ENCODE results near the gene ADCY5.

Gene ADCY5

DNA sequence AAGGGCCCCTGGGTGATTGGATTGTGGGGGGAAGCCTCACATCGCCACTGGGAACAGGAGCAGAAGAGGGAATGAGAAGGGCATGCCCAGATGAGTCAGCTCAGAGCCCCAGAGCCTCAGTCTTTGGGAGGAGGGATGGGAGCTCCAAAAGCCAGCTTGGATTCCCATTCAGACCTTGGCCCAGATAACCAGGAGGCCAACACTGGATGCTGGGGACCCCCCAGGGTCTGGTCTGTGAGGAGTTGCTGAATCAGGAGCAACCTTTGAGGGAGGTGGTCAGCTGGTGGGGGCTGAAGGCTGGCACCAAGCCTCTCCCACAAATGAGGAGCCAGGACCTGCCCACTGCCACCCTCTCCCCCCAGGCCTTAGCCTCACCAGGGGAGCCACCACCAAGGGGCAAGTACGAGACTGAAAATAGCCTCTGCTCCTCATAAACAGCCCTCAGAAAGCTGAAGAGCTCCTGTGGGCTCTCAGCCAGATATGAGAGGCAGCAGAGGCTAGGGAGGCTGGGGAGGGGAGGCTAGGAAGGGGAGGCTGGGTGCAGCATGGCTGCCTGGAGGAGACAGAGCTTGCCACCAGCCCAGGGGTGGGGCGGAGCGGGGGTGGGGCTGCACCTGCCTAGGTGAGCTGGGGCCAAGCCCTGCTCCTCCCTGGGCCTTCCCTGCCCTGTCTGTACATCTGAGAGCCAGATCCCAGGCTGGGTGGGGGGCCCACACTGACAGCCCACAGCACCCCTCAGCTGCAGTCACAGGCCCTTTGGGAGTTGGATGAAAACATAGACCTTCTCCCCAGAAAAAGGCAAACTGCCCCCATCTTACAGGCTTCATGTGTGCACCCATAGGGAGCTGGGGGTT, 147.3 kb downstream of the ADCY5 start:
- DNase-seq (no peak), ATAC-seq (no peak)
- H3K9me3 Mint-ChIP-seq: no peaks in the 10 kb centered on the region
- no peaks in the 10 kb centered on the region for H3K4me1 Mint-ChIP-seq
- no peak overlapping the region for H3K4me3 Mint-ChIP-seq
- peak overlapping the region in 1 of 2 donors; percentile 34 for H3K27ac Mint-ChIP-seq
- peaks cover 14% of the 10 kb centered on the region for H3K27me3 Mint-ChIP-seq

DNA sequence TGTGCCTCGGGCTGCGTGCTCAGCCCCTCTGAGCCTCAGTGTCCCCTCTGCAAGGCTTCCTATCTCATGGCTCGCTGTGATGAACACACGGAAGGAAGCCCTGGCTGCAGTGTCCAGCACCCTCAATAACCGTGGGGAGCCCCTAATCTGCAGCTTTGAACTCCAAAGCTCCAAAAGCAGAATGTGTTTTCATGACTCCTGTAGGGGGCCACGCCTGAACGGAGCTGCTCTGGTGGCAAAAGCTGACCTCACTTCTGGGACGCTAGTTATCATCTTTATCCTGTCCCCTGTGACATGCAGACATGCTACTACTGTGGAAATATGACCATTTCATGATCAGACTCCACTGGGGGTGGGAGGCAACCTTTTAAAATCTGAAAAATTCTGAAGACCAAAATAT, 148.3 kb downstream of the ADCY5 start:
- Mint-ChIP-seq H3K27me3 (peaks cover 8% of the 10 kb centered on the region), H3K4me3 (no peak overlapping the region), H3K27ac (no peak overlapping the region), H3K9me3 (no peaks in the 10 kb centered on the region), H3K4me1 (no peaks in the 10 kb centered on the region)
- no peak for DNase-seq
- ATAC-seq: no peak

DNA sequence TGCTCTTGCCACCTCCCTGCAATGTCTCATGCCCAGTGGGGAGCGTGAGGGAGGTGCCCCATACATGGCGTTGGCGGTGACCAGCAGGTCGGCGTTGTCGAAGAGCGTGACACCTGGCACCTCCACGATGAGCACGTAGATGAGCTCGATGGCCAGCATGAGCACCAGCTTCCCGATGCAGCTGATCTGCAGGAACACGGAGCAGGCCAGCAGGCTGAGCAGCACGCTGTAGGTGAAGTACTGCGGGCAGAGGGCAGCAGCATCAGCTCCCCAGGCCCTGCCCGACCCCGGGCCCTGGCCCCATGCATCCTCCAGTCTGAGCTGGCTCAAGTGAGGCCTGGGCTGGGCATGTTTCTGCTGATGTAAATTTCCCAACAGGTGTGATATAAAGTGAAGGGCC, 148.8 kb downstream of the ADCY5 start:
- H3K4me1 Mint-ChIP-seq: no peaks in the 10 kb centered on the region
- H3K4me3 Mint-ChIP-seq: no peak overlapping the region
- peaks cover 7% of the 10 kb centered on the region for H3K27me3 Mint-ChIP-seq
- no peaks in the 10 kb centered on the region for H3K9me3 Mint-ChIP-seq
- no peak for DNase-seq
- H3K27ac Mint-ChIP-seq: no peak overlapping the region
- ATAC-seq: no peak

DNA sequence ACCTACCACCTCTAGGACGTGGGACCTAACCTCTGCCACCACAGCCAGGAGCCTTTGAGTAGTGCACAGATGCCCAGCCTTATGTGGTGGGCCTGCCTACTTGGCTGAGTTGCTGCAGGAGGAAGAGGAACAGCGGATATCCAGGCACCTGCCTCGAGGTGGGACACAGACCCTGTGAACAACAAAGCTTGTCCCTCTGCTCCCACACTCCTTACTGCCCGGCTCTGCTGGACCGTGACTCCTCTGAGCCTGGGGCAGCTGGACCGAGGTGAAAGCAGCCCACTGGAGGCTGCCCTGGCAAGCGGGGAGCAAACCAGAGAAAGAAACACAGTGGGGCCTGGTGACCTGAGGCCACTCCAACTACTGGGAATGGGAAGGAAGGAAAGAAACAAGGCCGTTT, 149.3 kb downstream of the ADCY5 start:
- Mint-ChIP-seq H3K27me3 (peaks cover 10% of the 10 kb centered on the region), H3K4me3 (no peak overlapping the region), H3K9me3 (no peaks in the 10 kb centered on the region), H3K27ac (no peak overlapping the region), H3K4me1 (no peaks in the 10 kb centered on the region)
- ATAC-seq: no peak
- DNase-seq: no peak

DNA sequence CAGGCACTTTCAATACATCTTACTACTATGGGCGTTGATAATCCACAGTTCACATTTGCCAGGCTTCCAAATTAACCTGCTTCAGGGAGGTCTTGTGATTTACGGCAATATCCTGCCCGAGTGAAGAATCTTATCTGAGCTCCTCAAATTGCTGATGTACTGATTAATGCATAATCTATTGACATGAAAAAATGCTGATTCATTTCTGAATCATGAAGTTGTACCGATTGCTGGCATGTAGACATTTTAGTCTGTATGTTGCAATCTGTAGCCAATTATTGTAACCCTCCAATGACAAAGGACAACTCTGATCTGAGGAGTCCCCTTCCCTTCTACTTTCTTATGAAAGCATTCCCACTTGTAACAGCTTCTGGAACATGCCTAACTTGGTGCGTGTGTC, 150.0 kb downstream of the ADCY5 start:
- no peaks in the 10 kb centered on the region for H3K9me3 Mint-ChIP-seq
- peaks cover 10% of the 10 kb centered on the region for H3K27me3 Mint-ChIP-seq
- H3K4me1 Mint-ChIP-seq: no peaks in the 10 kb centered on the region
- DNase-seq (no peak), ATAC-seq (no peak)
- no peak overlapping the region for H3K27ac Mint-ChIP-seq
- H3K4me3 Mint-ChIP-seq: no peak overlapping the region

DNA sequence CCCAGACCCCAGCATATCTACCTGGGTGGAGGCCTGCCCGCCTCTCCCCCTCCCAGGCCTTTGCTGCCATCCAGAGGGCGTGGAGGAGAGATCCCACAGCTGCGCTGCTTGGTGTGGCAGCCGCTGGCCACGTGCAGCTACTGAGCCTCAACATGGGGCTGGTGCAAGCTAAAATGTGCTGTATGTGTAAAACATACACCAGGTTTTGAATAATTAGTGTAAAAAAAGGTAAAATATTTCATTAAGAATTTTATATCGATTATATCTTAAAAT, 151.3 kb downstream of the ADCY5 start:
- DNase-seq (no peak), ATAC-seq (no peak)
- peaks cover 18% of the 10 kb centered on the region for H3K27me3 Mint-ChIP-seq
- H3K9me3 Mint-ChIP-seq: no peaks in the 10 kb centered on the region
- no peak overlapping the region for H3K4me3 Mint-ChIP-seq
- H3K27ac Mint-ChIP-seq: no peak overlapping the region
- no peaks in the 10 kb centered on the region for H3K4me1 Mint-ChIP-seq

DNA sequence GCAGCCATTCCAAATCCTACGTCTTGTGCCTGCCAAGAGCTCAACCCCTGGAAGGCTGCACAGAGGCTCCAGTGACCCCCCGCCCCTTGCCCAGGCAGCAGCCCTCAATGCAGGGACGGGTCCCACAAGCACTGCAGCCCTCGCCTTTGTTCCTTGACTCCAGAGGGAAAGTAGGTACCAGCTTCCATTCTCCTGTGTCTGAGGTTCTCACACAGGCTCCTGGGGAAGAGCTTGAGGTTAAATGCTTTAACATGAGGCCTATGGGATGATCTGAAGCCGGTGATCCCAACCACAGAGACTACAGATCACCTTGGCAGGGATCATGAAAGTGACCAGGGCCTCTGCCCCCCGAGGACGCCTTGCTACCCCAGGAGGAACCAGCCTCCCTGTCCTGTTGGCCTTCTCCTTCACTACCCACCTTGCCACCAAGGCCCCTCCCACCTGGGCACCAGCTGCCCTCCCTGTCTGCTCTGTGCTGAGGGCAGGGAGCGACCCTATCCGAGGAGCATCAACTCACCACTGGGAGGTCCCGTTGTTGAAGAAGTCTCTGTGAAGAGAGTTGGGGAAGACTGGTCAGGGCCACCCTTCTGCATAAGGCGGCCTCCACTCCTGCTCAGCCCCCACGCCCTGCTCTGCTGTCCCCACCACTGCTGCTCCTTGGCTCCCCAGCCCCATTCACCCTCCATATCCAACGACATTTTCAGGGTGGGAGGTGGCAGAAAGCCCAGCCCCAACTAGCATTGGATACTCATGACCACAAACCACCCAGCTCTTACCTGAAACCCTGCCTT, 151.9 kb downstream of the ADCY5 start:
- peaks cover 18% of the 10 kb centered on the region for H3K27me3 Mint-ChIP-seq
- no peak for DNase-seq
- H3K27ac Mint-ChIP-seq: no peak overlapping the region
- no peak overlapping the region for H3K4me3 Mint-ChIP-seq
- no peaks in the 10 kb centered on the region for H3K4me1 Mint-ChIP-seq
- H3K9me3 Mint-ChIP-seq: no peaks in the 10 kb centered on the region
- no peak for ATAC-seq

DNA sequence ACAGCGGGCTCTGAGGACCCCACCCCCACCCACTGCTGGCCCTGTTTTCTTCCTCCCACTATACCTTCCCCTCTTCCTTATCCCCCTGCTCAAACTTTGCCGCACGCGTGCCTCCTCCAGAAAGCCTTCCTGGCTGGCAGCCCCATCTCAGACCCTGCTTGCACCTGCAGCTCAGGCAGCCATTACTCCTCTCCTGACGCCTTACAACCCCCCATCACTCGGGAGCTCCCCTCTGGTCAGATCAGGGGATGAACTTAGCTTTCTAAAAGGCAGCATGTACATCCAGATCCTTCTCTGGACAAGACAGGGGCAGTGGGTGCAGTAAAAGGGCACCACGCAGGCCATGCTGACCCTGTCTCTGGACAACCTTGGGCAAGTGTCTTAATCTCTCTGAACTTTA, 152.6 kb downstream of the ADCY5 start:
- Mint-ChIP-seq H3K4me1 (no peaks in the 10 kb centered on the region), H3K9me3 (no peaks in the 10 kb centered on the region), H3K4me3 (no peak overlapping the region), H3K27ac (no peak overlapping the region), H3K27me3 (peaks cover 23% of the 10 kb centered on the region)
- no peak for DNase-seq
- ATAC-seq: no peak

DNA sequence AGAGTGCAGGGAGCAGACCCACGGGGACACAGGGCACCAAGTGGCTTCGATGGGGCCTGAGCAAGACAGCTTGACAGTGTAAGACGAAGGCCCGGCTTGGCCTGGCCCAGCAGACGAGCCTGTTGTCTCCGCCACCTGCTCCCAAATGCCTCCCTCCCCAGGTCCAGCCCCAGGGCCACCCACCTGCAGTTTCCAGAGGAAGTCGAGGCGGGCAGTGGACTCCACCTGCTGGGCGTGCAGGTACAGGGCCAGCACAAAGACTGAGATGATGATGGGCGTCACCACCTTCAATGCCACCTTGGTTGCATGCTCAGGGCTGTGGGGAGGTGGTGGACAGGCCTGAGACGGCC, 153.0 kb downstream of the ADCY5 start:
- Mint-ChIP-seq H3K9me3 (no peaks in the 10 kb centered on the region), H3K4me1 (no peaks in the 10 kb centered on the region), H3K27ac (no peak overlapping the region), H3K27me3 (peaks cover 27% of the 10 kb centered on the region), H3K4me3 (no peak overlapping the region)
- DNase-seq (no peak), ATAC-seq (peak; percentile 27)

DNA sequence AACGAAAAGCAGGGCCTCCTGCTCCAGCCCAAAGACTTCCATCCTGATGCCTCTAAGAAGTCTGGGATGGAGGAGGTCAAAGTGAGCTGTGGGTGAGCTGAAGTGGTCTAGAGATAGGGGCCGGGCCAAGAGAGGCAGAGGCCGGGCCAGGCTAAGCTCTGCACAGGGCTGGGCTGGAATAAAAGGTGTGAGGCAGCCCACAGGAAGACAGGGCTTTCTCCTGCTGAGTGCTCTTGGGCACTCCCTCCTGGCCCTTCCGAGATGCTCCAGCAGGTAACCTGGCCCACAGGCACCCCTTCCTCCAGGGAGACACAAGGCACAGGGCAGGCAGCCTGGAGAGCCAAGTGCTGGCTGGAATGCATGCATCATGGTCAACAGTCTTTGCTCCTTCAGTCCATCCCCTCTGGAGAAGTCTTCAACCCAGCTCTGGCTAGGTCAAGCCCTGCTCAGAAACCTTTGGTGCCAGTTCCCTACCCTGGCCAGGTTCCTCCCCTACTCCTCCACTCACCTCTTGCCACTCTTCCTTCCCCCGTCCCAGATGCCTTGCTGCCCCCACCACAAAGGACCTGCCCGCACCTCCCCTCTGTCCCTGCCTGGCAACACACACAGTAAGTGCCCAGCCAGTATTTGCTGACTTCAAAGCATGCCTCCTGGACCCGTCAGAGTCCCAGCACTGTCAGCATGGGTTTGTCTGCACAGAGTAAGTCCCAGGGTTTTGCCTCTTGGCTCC, 153.6 kb downstream of the ADCY5 start:
- DNase-seq: no peak
- H3K4me3 Mint-ChIP-seq: no peak overlapping the region
- H3K9me3 Mint-ChIP-seq: peaks cover 0 to 3% of the 10 kb centered on the region in 2 donors
- no peak for ATAC-seq
- H3K27ac Mint-ChIP-seq: no peak overlapping the region
- no peaks in the 10 kb centered on the region for H3K4me1 Mint-ChIP-seq
- peaks cover 27% of the 10 kb centered on the region for H3K27me3 Mint-ChIP-seq

DNA sequence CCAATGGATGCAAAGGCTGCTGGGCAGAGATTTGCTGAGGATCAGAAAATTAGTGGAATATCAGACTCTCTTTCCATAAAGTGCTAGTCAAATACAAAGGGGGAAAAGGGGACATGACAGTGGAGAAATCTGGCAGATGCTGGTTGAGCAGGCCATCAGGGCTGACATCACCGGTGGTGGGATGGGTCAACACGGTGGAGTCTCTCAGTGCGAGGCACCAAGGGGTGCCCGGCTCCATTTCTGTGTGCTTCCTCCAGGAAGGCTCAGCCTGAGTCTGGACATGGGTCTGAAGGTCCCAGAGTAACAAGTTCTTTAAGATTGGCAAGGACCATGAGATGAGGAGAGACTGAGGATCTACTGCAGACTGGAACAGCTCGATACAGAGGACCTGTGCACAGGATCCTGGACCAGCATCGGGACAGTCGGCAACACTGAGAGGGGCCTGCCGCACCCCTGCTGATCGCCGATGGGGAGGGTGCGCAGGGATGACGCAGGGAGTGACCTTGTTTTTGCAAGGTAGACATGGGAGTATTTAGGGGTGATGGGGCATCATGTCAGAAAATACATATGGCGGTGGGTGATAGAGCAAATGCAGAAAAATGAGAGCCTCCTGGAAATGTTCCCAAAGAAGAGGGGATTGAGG, 154.5 kb downstream of the ADCY5 start:
- ATAC-seq: no peak
- peaks cover 27% of the 10 kb centered on the region for H3K27me3 Mint-ChIP-seq
- H3K9me3 Mint-ChIP-seq: peaks cover 0 to 11% of the 10 kb centered on the region in 2 donors
- DNase-seq: no peak
- no peak overlapping the region for H3K4me3 Mint-ChIP-seq
- no peak overlapping the region for H3K27ac Mint-ChIP-seq
- H3K4me1 Mint-ChIP-seq: no peaks in the 10 kb centered on the region

DNA sequence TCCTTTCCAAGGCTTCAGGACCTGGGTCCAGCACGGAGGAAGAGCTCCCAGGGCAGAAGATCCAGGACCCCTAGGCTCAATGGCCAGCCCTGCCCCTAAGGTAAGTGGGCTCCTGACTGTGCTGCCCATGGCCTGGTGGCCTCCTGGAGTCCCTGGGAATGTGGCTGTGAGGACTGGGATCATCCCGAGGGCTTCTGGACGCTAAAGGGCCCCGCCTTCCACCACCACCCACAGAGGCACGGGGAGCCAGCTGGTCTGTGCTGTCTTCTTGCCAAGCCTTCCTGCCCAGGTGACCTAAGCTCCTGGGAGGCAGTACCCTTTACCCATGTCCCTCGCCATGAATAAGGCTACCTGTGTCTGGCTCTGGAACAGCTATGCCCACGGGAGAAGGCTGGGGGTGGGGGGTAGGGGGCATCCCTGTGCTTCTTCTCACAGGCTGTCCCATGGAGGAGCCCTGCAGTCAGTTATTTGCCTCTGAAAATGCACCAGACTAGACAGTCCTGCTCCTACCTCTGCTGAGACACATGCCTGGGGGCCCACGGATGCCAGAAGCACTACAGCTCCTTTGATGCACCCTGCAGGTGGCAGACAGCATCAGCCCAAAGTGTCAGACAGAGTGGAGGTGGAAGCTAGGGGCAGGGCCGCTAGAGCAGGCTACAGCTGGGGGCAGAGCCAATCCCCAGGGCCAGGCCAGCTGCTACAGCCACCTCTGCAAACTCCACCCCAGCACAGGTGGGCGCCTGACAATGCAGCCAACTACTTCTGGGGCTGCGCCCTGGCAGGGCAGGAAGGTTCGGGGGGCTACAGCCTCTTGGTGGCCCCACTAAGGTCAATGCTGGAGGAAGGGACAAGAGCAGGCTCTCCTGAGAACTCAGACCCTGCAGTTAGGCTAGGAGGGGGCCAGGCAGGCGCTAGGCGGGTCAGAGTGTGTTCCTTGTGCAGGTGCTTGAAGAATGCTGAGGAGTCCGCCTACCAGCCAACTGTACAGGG, 156.3 kb downstream of the ADCY5 start:
- H3K9me3 Mint-ChIP-seq: peaks cover 0 to 11% of the 10 kb centered on the region in 2 donors
- ATAC-seq (no peak), DNase-seq (no peak)
- no peak overlapping the region for H3K27ac Mint-ChIP-seq
- no peak overlapping the region for H3K4me3 Mint-ChIP-seq
- no peaks in the 10 kb centered on the region for H3K4me1 Mint-ChIP-seq
- peaks cover 27% of the 10 kb centered on the region for H3K27me3 Mint-ChIP-seq

DNA sequence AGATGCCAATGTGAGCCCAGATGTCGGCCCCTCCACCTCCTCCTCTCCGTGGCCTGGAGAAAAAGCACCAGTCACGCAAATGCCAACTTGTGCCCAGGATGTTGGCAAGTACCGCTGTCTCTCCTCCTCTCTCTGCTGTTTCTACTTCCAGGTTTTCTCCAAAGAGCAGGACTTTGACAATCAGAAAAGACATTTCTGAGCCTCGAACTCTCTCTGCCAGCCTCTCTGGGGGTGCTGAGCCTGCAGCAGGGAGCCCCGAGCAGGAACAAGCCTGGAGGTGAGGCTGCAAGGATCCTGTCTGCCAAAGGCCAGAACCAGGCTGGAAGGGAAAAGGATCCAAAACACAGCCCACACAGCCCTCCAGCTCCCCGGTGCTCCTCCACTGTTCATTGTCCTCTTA, 157.5 kb downstream of the ADCY5 start:
- H3K4me3 Mint-ChIP-seq: no peak overlapping the region
- ATAC-seq (no peak), DNase-seq (no peak)
- peaks cover 27% of the 10 kb centered on the region for H3K27me3 Mint-ChIP-seq
- no peak overlapping the region for H3K27ac Mint-ChIP-seq
- H3K9me3 Mint-ChIP-seq: peaks cover 0 to 11% of the 10 kb centered on the region in 2 donors
- no peaks in the 10 kb centered on the region for H3K4me1 Mint-ChIP-seq

DNA sequence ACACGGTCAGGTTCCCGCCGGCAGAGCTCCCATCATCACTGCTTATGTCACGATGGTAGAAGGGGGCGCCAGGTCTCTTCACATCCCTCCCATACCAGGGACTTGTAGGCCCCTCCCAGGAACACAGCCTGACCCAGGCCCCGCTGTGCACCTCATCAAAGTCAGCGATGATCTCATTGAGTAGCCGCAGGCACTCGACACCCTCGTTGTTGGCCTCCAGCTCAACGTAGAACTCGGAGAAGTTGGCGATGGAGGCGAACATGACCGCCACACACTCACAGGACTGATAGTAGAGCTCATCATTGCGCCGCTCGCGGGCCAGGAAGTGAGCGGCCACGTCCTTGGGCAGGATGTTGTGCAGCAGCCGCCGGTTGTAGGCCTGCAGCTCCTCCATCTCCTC, 157.9 kb downstream of the ADCY5 start:
- Mint-ChIP-seq H3K27ac (no peak overlapping the region), H3K27me3 (peaks cover 27% of the 10 kb centered on the region)

More for the DNA sequence above, 157.9 kb downstream of the ADCY5 start:
- Mint-ChIP-seq H3K4me1 (no peaks in the 10 kb centered on the region), H3K4me3 (no peak overlapping the region), H3K9me3 (peaks cover 0 to 11% of the 10 kb centered on the region in 2 donors)
- ATAC-seq (no peak), DNase-seq (no peak)
